ENCODE data around the gene VPS35L.

- no peak for TF ChIP-seq SUZ12 (IDR thresholded peaks at IDR 0.05; ENCODE audit: extremely low read depth, insufficient read depth, insufficient read length)
- no peak for TF ChIP-seq YY1 (IDR thresholded peaks at IDR 0.05; ENCODE audit: insufficient read depth, insufficient read length)
- TF ChIP-seq ZNF274 (IDR thresholded peaks at IDR 0.05; ENCODE audit: low read depth, low read length), result no peak
These were observed 60.7 kb downstream of the VPS35L start for GRCh38 chr16:19616241-19616640.
